HG03135 (cell line): Measurements from ENCODE around the gene FBXO42.
A peak's percentile ranks its signal among the peaks of the same experiment; 100 is the strongest.
"Not testable (repeated sequence)": the region's sequence is repeated elsewhere in the genome, so short reads cannot be mapped to it uniquely, and the experiment has no call there.

Source experiments
- ATAC-seq: cut with Tn5 transposase; IDR thresholded peaks from one replicate; pipeline ENCODE4 v1.9.1; 2021; ENCODE audit warnings: mild to moderate bottlenecking, moderate library complexity; ENCODE audit not compliant: unreplicated experiment

Gene FBXO42

GRCh38 chr1:16372535-16373285 is 20.4 kb upstream of the FBXO42 start:
- no peak for ATAC-seq

- ATAC-seq = no peak
These were observed 19.4 kb upstream of the FBXO42 start for GRCh38 chr1:16371725-16372124.

GRCh38 chr1:16369821-16370220 is 17.5 kb upstream of the FBXO42 start:
- no peak for ATAC-seq

- ATAC-seq = no peak
These were observed 15.9 kb upstream of the FBXO42 start for GRCh38 chr1:16367968-16368890.

GRCh38 chr1:16367258-16367967 is 15.1 kb upstream of the FBXO42 start:
- ATAC-seq = peak; percentile 61

- ATAC-seq = peak; percentile 84
These were observed 14.5 kb upstream of the FBXO42 start, which contains the start of gene SZRD1 for GRCh38 chr1:16366722-16367257. Gene SZRD1 (plus strand): TSS chr1:16367242. CDS start chr1:16367258, 16 bp downstream.

- not testable (repeated sequence) for ATAC-seq
These were observed 12.8 kb upstream of the FBXO42 start for GRCh38 chr1:16365146-16365498.

GRCh38 chr1:16356867-16357266 is 4.6 kb upstream of the FBXO42 start:
- no peak for ATAC-seq

- no peak for ATAC-seq
These were observed 2.3 kb upstream of the FBXO42 start for GRCh38 chr1:16354619-16355018.

- no peak for ATAC-seq
These were observed 709 bp upstream of the FBXO42 start for GRCh38 chr1:16352842-16353535.

GRCh38 chr1:16351456-16351993 is 755 bp downstream of the FBXO42 start:
- no peak for ATAC-seq

- ATAC-seq = no peak
These were observed 2.4 kb downstream of the FBXO42 start for GRCh38 chr1:16349847-16350406.

- ATAC-seq = no peak
These were observed 3.7 kb downstream of the FBXO42 start for GRCh38 chr1:16348414-16349182.

GRCh38 chr1:16343276-16343675 is 9.0 kb downstream of the FBXO42 start:
- ATAC-seq = not testable (repeated sequence)

- ATAC-seq = no peak
These were observed 9.8 kb downstream of the FBXO42 start for GRCh38 chr1:16342331-16343062.

- ATAC-seq = no peak
These were observed 11.6 kb downstream of the FBXO42 start for GRCh38 chr1:16340673-16341072.

GRCh38 chr1:16338961-16339360 is 13.3 kb downstream of the FBXO42 start:
- ATAC-seq = no peak

GRCh38 chr1:16334655-16335340 is 17.5 kb downstream of the FBXO42 start:
- no peak for ATAC-seq
